KBM-7 (cell line): Measurements from ENCODE around the gene TAF4.
"Not testable (repeated sequence)": the region's sequence is repeated elsewhere in the genome, so short reads cannot be mapped to it uniquely, and the experiment has no call there.

Source experiments
- DNase-seq: peaks from one replicate; pipeline ENCODE4 v3.0.0-alpha.2; 2015
- in situ Hi-C: fragments of 300-500 bp; cut with MboI; formaldehyde crosslinking; loops from 2 replicates; pipeline ENCODE4 v1.14.3; 2020; ENCODE audit warnings: low sequenced_read_pairs, low pct_unique_long_range_greater_than_20kb, mixed read lengths

Gene TAF4

GRCh38 chr20:62065674-62066338 is at the start of gene TAF4:
Gene TAF4, minus strand, starts transcription at chr20:62065881. Its CDS starts 71 bp downstream, at chr20:62065810.
- DNase-seq = peak; percentile 65
- in situ Hi-C loops = no loop called here

GRCh38 chr20:62114894-62115293 is 49.2 kb upstream of the TAF4 start:
- DNase-seq = no peak
- in situ Hi-C loops = no loop called here

- no peak for DNase-seq
- in situ Hi-C loops = no loop called here
Observed at GRCh38 chr20:62112368-62112767, 46.7 kb upstream of the TAF4 start.

- in situ Hi-C loops = no loop called here
- DNase-seq = peak; percentile 37
Observed at GRCh38 chr20:62111148-62111547, 45.5 kb upstream of the TAF4 start.

GRCh38 chr20:62105592-62105991 is 39.9 kb upstream of the TAF4 start:
- no peak for DNase-seq
- in situ Hi-C loops = no loop called here

- no peak for DNase-seq
- in situ Hi-C loops = no loop called here
Observed at GRCh38 chr20:62104791-62105345, 39.2 kb upstream of the TAF4 start.

GRCh38 chr20:62104234-62104789 is 38.6 kb upstream of the TAF4 start:
- DNase-seq = no peak
- in situ Hi-C loops = no loop called here

GRCh38 chr20:62103508-62104233 is 38.0 kb upstream of the TAF4 start:
- no peak for DNase-seq
- in situ Hi-C loops = no loop called here

GRCh38 chr20:62101078-62101477 is 35.4 kb upstream of the TAF4 start:
- in situ Hi-C loops = no loop called here
- no peak for DNase-seq

GRCh38 chr20:62097881-62098407 is 32.3 kb upstream of the TAF4 start:
- in situ Hi-C loops = no loop called here
- no peak for DNase-seq

GRCh38 chr20:62096421-62097380 is 31.0 kb upstream of the TAF4 start:
- DNase-seq = no peak
- in situ Hi-C loops = no loop called here

GRCh38 chr20:62089393-62089792 is 23.7 kb upstream of the TAF4 start:
- no peak for DNase-seq
- in situ Hi-C loops = no loop called here

- DNase-seq = no peak
- in situ Hi-C loops = no loop called here
Observed at GRCh38 chr20:62088258-62089127, 22.8 kb upstream of the TAF4 start.

GRCh38 chr20:62087632-62088031 is 22.0 kb upstream of the TAF4 start:
- no peak for DNase-seq
- in situ Hi-C loops = no loop called here

- in situ Hi-C loops = no loop called here
- DNase-seq = no peak
Observed at GRCh38 chr20:62087227-62087626, 21.5 kb upstream of the TAF4 start.

- DNase-seq = no peak
- in situ Hi-C loops = no loop called here
Observed at GRCh38 chr20:62085206-62085605, 19.5 kb upstream of the TAF4 start.

GRCh38 chr20:62084224-62084623 is 18.5 kb upstream of the TAF4 start:
- in situ Hi-C loops = not testable (repeated sequence)

GRCh38 chr20:62083312-62083711 is 17.6 kb upstream of the TAF4 start:
- no peak for DNase-seq
- in situ Hi-C loops = no loop called here

More at GRCh38 chr20:62084224-62084623, 18.5 kb upstream of the TAF4 start:
- DNase-seq = not testable (repeated sequence)
